AG09319 (cell line): ENCODE results near the gene MC2R.
"Not testable (repeated sequence)": the region's sequence is repeated elsewhere in the genome, so short reads cannot be mapped to it uniquely, and the experiment has no call there.

ENCODE experiments used
- DNase-seq: peaks from one replicate; pipeline ENCODE4 v3.0.0-alpha.2; 2010; ENCODE audit warnings: low read depth; ENCODE audit errors: extremely low read depth
- CTCF ChIP-seq: IDR thresholded peaks from 2 replicates; pipeline ENCODE4 v1.5.1; 2011; ENCODE audit warnings: low read depth, mild to moderate bottlenecking, inconsistent platforms, low read length, moderate library complexity

The MC2R gene

DNA sequence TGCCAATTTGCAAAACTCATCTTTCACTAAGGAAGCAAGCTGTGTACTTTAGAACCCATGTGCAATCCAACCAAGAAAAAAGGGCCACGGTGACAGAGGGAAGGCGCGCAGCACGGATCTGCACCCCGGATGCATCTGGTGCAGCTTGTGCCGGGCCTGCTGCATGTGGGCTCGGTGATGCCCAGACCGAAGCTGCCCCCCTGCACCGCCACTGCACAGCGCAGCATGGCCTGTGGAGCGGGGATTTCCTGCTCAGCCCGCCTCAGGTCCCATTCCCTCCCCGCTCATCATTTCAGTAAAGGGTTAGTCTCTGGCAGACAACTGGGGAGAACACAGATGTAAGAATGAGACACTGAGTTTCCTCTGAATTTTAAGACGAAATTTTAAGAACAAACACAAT is 43.0 kb downstream of the MC2R start:
- DNase-seq, result no peak
- TF ChIP-seq CTCF, result no peak

DNA sequence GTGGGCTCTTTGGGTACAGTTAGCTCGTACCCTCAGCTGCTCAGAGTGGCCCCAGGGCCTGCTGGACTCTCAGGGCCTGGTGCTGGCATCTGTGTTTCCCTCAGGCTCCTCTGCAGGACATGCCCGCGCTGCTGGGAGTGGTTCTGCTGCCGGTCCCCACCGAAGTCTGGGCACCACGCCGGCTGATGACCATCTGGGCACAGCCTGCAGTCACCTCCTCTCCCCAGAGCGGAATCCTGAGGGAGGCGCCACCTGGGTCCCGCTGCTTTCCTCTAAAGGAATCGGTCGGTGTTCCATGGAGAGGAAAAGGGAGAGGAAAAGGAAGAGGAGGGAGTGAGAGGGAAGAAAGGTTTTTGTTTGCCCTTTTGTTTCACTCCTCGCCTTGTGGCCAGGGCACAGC is 43.6 kb downstream of the MC2R start:
- DNase-seq, result no peak
- TF ChIP-seq CTCF, result no peak

GRCh38 chr18:13868501-13869271 is 46.6 kb downstream of the MC2R start:
- TF ChIP-seq CTCF, result no peak
- no peak for DNase-seq

GRCh38 chr18:13862898-13863297 is 52.4 kb downstream of the MC2R start:
- DNase-seq, result not testable (repeated sequence)

- no peak for TF ChIP-seq CTCF
- no peak for DNase-seq
These were observed 65.5 kb downstream of the MC2R start for GRCh38 chr18:13849791-13850190.

DNA sequence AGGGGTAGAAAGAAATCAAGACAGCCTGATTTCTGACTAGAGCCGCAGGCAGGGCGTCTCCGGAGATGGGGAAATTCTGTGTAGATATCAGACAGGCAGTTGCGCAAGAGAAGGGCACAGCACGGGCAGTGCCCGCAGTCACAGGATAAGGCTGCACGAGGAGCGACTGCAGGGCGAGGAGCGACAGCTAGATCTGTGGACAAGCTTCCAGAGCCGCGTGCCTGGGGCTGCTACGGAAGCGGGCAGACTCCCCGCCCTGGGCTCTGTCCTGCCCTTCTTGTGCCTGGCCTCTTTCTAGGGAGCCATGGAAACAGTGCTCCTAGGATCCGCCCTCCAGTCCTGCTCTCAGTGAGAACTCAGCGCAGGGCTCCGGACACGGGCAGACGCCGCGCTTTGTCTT is 78.8 kb downstream of the MC2R start:
- TF ChIP-seq CTCF, result no peak
- no peak for DNase-seq

GRCh38 chr18:13835202-13835601 is 80.1 kb downstream of the MC2R start:
- DNase-seq, result no peak
- no peak for TF ChIP-seq CTCF

- no peak for TF ChIP-seq CTCF
These were observed 80.8 kb downstream of the MC2R start for GRCh38 chr18:13834496-13835015.

More at GRCh38 chr18:13834496-13835015, 80.8 kb downstream of the MC2R start:
- DNase-seq, result no peak
